Subcutaneous abdominal adipose tissue (tissue), 5 donors: Measurements from ENCODE around the gene RAI2.

Experiments used
- H3K27ac ChIP-seq: one replicate; pipeline ENCODE4 v1.7.0; 2013; ENCODE audit warnings: low read depth, mild to moderate bottlenecking, inconsistent platforms, low read length, moderate library complexity
- H3K27me3 ChIP-seq, 5 donors: one replicate each; pipeline ENCODE4 v1.7.0; 2013; ENCODE audit warnings: low read length in 5 of 5, inconsistent platforms in 1 of 5; ENCODE audit not compliant: control insufficient read depth in 5 of 5, insufficient read depth in 4 of 5
- H3K36me3 ChIP-seq, 5 donors: one replicate each; pipeline ENCODE4 v1.7.0; 2013; ENCODE audit warnings: low read length in 5 of 5; ENCODE audit not compliant: control insufficient read depth in 5 of 5, insufficient read depth in 5 of 5
- H3K4me1 ChIP-seq, 5 donors: one replicate each; pipeline ENCODE4 v1.7.0; 2013; ENCODE audit warnings: low read length in 5 of 5, mild to moderate bottlenecking in 3 of 5, moderate library complexity in 1 of 5; ENCODE audit not compliant: control insufficient read depth in 5 of 5, insufficient read depth in 5 of 5
- H3K4me3 ChIP-seq, 5 donors: one replicate each; pipeline ENCODE4 v1.7.0; 2013; ENCODE audit warnings: low read length in 5 of 5, low read depth in 1 of 5
- H3K9ac ChIP-seq, 5 donors: one replicate each; pipeline ENCODE4 v1.7.0; 2013; ENCODE audit warnings: low read length in 5 of 5, mild to moderate bottlenecking in 4 of 5, moderate library complexity in 3 of 5
- H3K9me3 ChIP-seq, 5 donors: one replicate each; pipeline ENCODE4 v1.7.0; 2013; ENCODE audit warnings: low read length in 5 of 5; ENCODE audit not compliant: control insufficient read depth in 5 of 5
- donor health status: healthy.
- donor health status: healthy.
- donor health status: healthy.
- donor health status: healthy.
- donor health status: healthy.

RAI2 gene

DNA sequence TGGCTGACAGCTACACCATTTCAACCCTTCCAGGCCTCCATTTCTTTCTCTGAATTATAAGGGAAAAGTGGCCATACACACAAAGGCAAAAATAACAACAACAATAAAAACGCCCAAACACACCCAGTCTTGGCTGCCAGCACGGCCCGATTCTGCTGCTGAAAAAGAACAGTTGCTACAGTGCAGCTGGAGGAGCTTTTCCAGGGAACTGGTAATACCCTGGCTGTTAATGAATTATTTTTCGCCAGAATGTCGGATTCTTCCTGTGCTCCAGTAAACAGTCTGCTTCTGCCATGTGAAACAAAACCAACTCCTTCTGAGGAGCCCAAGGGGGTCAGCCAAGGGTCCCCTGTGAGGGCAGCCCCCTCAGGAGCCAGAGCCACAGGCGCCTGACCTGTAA is 6.6 kb downstream of the RAI2 start:
- no peaks in the 10 kb centered on the region for H3K36me3 ChIP-seq
- H3K27me3 ChIP-seq = peaks cover 4 to 34% (median 12%) of the 10 kb centered on the region in 5 donors
- H3K9ac ChIP-seq = no peak overlapping the region
- peaks cover 0 to 35% (median 17%) of the 10 kb centered on the region in 5 donors for H3K4me1 ChIP-seq
- H3K27ac ChIP-seq = no peak overlapping the region
- no peaks in the 10 kb centered on the region for H3K9me3 ChIP-seq
- H3K4me3 ChIP-seq = no peak overlapping the region

GRCh38 chrX:17854069-17854468 is 7.0 kb downstream of the RAI2 start:
- Histone ChIP-seq H3K4me3 (no peak overlapping the region), H3K27me3 (peaks cover 4 to 33% (median 12%) of the 10 kb centered on the region in 5 donors), H3K4me1 (peaks cover 0 to 38% (median 12%) of the 10 kb centered on the region in 5 donors), H3K36me3 (no peaks in the 10 kb centered on the region), H3K9ac (no peak overlapping the region), H3K9me3 (no peaks in the 10 kb centered on the region), H3K27ac (no peak overlapping the region)

DNA sequence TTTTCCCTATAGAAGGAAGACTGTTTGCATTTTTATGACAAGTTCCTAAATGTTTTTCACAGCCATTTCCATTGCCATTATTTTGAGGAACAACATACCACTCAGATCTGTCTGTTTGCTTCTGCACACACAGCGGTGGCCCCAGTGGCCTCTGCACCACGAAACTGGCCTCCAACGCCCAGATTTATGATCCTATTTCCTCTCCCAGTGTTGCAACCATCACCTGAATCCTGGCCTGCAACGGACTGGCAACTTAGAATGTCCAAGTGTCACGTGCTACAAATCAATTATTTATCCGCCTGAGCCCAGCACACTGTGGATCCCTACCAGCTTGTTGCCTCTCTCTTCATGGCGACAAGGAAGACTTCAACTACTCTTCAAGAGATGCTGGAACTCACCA is 9.2 kb downstream of the RAI2 start:
- Histone ChIP-seq H3K4me3 (no peak overlapping the region), H3K36me3 (no peaks in the 10 kb centered on the region), H3K27me3 (peaks cover 4 to 25% (median 13%) of the 10 kb centered on the region in 5 donors), H3K9ac (no peak overlapping the region), H3K9me3 (no peaks in the 10 kb centered on the region), H3K4me1 (peaks cover 0 to 51% (median 14%) of the 10 kb centered on the region in 5 donors), H3K27ac (no peak overlapping the region)

GRCh38 chrX:17848545-17849265 is 12.4 kb downstream of the RAI2 start:
- peaks cover 7 to 37% (median 14%) of the 10 kb centered on the region in 5 donors for H3K27me3 ChIP-seq
- no peaks in the 10 kb centered on the region for H3K9me3 ChIP-seq
- H3K9ac ChIP-seq = no peak overlapping the region
- H3K4me1 ChIP-seq = peaks cover 0 to 35% (median 4%) of the 10 kb centered on the region in 5 donors
- H3K4me3 ChIP-seq = no peak overlapping the region
- no peak overlapping the region for H3K27ac ChIP-seq
- H3K36me3 ChIP-seq = no peaks in the 10 kb centered on the region

GRCh38 chrX:17846045-17846444 is 15.1 kb downstream of the RAI2 start:
- Histone ChIP-seq H3K4me3 (no peak overlapping the region), H3K9me3 (no peaks in the 10 kb centered on the region), H3K27ac (no peak overlapping the region)

GRCh38 chrX:17844236-17844635 is 16.9 kb downstream of the RAI2 start:
- peaks cover 0 to 17% (median 10%) of the 10 kb centered on the region in 5 donors for H3K4me1 ChIP-seq
- no peaks in the 10 kb centered on the region for H3K36me3 ChIP-seq
- no peak overlapping the region for H3K27ac ChIP-seq
- H3K9me3 ChIP-seq = no peaks in the 10 kb centered on the region
- no peak overlapping the region for H3K4me3 ChIP-seq
- H3K27me3 ChIP-seq = peaks cover 3 to 22% (median 11%) of the 10 kb centered on the region in 5 donors
- no peak overlapping the region for H3K9ac ChIP-seq

More at GRCh38 chrX:17846045-17846444, 15.1 kb downstream of the RAI2 start:
- no peaks in the 10 kb centered on the region for H3K36me3 ChIP-seq
- H3K4me1 ChIP-seq = peaks cover 0 to 28% (median 10%) of the 10 kb centered on the region in 5 donors
- H3K9ac ChIP-seq = no peak overlapping the region
- peaks cover 3 to 32% (median 12%) of the 10 kb centered on the region in 5 donors for H3K27me3 ChIP-seq

- H3K9me3 ChIP-seq = no peaks in the 10 kb centered on the region
- no peaks in the 10 kb centered on the region for H3K36me3 ChIP-seq
- H3K27ac ChIP-seq = no peak overlapping the region
These were observed 18.2 kb downstream of the RAI2 start for GRCh38 chrX:17842769-17843525.

DNA sequence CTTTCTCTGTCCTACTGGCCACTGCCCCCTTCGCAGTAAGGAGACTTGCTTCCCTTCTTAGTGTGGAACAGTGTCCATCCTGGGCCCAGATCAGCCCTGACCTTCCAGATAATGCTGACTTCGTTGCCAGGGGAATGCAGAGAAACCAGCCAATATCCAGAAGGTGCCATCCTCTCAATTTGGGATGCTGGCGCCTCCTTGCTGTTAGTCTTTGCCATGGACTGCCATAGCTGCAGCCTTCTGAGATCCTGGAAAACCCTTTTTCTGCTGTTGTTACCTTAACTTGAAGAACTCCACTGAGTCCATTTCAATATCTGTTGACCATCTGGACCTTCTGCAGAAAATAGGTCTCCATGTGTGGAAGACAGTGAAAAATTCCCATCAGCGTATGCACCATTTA is 21.8 kb downstream of the RAI2 start:
- H3K4me1 ChIP-seq = peaks cover 0 to 17% (median 7%) of the 10 kb centered on the region in 5 donors
- no peak overlapping the region for H3K27ac ChIP-seq
- H3K36me3 ChIP-seq = no peaks in the 10 kb centered on the region
- H3K27me3 ChIP-seq = peaks cover 0 to 22% (median 12%) of the 10 kb centered on the region in 5 donors
- H3K9ac ChIP-seq = no peak overlapping the region
- H3K4me3 ChIP-seq = no peak overlapping the region
- H3K9me3 ChIP-seq = no peaks in the 10 kb centered on the region

More at GRCh38 chrX:17842769-17843525, 18.2 kb downstream of the RAI2 start:
- Histone ChIP-seq H3K9ac (no peak overlapping the region), H3K4me1 (peaks cover 0 to 9% (median 3%) of the 10 kb centered on the region in 5 donors), H3K4me3 (no peak overlapping the region), H3K27me3 (peaks cover 3 to 24% (median 13%) of the 10 kb centered on the region in 5 donors)

DNA sequence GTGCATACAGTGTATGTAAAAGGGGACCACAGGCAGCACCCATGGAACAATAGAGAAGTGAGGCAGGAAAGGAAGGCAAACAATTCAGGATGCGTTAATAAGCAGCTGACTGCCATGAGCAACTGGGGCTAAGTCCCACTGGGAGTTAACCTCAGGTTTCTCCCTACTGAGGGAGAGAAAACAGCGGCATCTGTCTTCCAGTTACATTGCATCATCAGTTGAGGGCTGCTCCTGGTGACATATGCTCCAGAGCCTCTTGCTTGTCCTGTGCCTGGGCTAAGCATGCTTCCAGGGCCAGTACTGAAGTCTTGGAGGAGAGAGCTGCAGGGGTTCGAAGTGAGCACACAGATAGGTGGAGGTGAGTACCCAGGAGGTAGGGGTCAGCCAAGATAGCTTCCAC is 24.3 kb downstream of the RAI2 start:
- Histone ChIP-seq H3K9ac (no peak overlapping the region), H3K27me3 (peaks cover 0 to 22% (median 13%) of the 10 kb centered on the region in 5 donors), H3K9me3 (no peaks in the 10 kb centered on the region), H3K27ac (no peak overlapping the region), H3K4me1 (peaks cover 0 to 10% (median 7%) of the 10 kb centered on the region in 5 donors), H3K36me3 (no peaks in the 10 kb centered on the region), H3K4me3 (no peak overlapping the region)

- peaks cover 0 to 13% (median 8%) of the 10 kb centered on the region in 5 donors for H3K4me1 ChIP-seq
These were observed 27.1 kb downstream of the RAI2 start for GRCh38 chrX:17833954-17834353.

More at GRCh38 chrX:17833954-17834353, 27.1 kb downstream of the RAI2 start:
- H3K4me3 ChIP-seq = no peak overlapping the region
- H3K9me3 ChIP-seq = no peaks in the 10 kb centered on the region
- peaks cover 0 to 19% (median 9%) of the 10 kb centered on the region in 5 donors for H3K27me3 ChIP-seq
- no peak overlapping the region for H3K9ac ChIP-seq
- no peaks in the 10 kb centered on the region for H3K36me3 ChIP-seq
- H3K27ac ChIP-seq = no peak overlapping the region
